Vagina (tissue), 2 donors: ENCODE data around the gene CLEC16A. TPM values are rescaled to one million over a fixed set of nuclear protein-coding genes. Genes with fewer than 3 reads are reported as not detected.

Experiments used
- DNase-seq, 2 donors: peaks; one replicate each; pipeline ENCODE4 v3.0.0-alpha.2; 2017; ENCODE audit errors: extremely low spot score in 2 of 2
- H3K27ac ChIP-seq: fragments of 200-600 bp; sonication (generic); one replicate; pipeline ENCODE4 v1.5.1; 2019
- H3K27me3 ChIP-seq: fragments of 200-600 bp; sonication (generic); one replicate; pipeline ENCODE4 v1.5.1; 2019
- H3K36me3 ChIP-seq, 2 donors: fragments of 200-600 bp; sonication (generic); one replicate each; pipeline ENCODE4 v1.5.1; 2017 to 2019
- H3K4me1 ChIP-seq: fragments of 200-600 bp; sonication (generic); one replicate; pipeline ENCODE4 v1.5.1; 2019
- H3K4me3 ChIP-seq, 2 donors: fragments of 200-600 bp; sonication (generic); 1 replicate in 1 of 2; 2 replicates in 1 of 2; pipeline ENCODE4 v1.5.1; 2016 to 2019
- H3K9me3 ChIP-seq: fragments of 200-600 bp; sonication (generic); one replicate; pipeline ENCODE4 v1.5.1; 2019
- CTCF ChIP-seq, 3 experiments: fragments of 450-650 bp in 2 of 3; fragments of 200-600 bp in 1 of 3; sonication (generic) in 1 of 3; IDR thresholded peaks; one replicate each; pipeline ENCODE4 v1.5.1; 2017 to 2019; ENCODE audit warnings: antibody characterized with exemption in 3 of 3, mild to moderate bottlenecking in 2 of 3, moderate library complexity in 2 of 3
- POLR2A ChIP-seq, 2 donors: fragments of 450-650 bp; IDR thresholded peaks; one replicate each; pipeline ENCODE4 v1.6.1; 2017; ENCODE audit warnings: antibody characterized with exemption in 2 of 2, mild to moderate bottlenecking in 2 of 2, moderate library complexity in 2 of 2
- POLR2AphosphoS5 ChIP-seq, 2 donors: sonication (generic); formaldehyde crosslinking; IDR thresholded peaks; one replicate each; pipeline ENCODE4 v1.9.0; 2017; ENCODE audit warnings: antibody characterized with exemption in 2 of 2, mild to moderate bottlenecking in 2 of 2, low read depth in 1 of 2; ENCODE audit not compliant: insufficient read depth in 1 of 2
- intact Hi-C: fragments of 100-400 bp; cut with DNase I; formaldehyde crosslinking; loops from one replicate; pipeline ENCODE4 v1.15.1; 2023
- total RNA-seq: library from RNA; depleted of rRNA; stranded (reverse); fragments of >200 nt; gene quantifications from one replicate; pipeline ENCODE4 v1.2.3, GENCODE V29; 2016

CLEC16A gene
- total RNA-seq, 1 donor from 2014 or later = 21.6 TPM

- H3K27me3 ChIP-seq = no peaks in the 10 kb centered on the region
- no peak for DNase-seq
- H3K4me1 ChIP-seq = no peaks in the 10 kb centered on the region
- intact Hi-C loops = no loop called here
- H3K36me3 ChIP-seq = peaks cover 0 to 4% of the 10 kb centered on the region in 2 donors
- H3K4me3 ChIP-seq = no peak overlapping the region
- TF ChIP-seq POLR2AphosphoS5 (IDR thresholded peaks at IDR 0.05; ENCODE audit: insufficient read depth in 1 of 2, low read depth in 1 of 2) (no peak), CTCF (IDR thresholded peaks at IDR 0.05) (no peak), POLR2A (IDR thresholded peaks at IDR 0.05) (no peak)
- no peaks in the 10 kb centered on the region for H3K9me3 ChIP-seq
- H3K27ac ChIP-seq = no peak overlapping the region
These were observed 202.8 kb downstream of the CLEC16A start for GRCh38 chr16:11147033-11147753.

- H3K4me1 ChIP-seq = no peaks in the 10 kb centered on the region
- DNase-seq = no peak
- intact Hi-C loops = no loop called here
- TF ChIP-seq POLR2A (IDR thresholded peaks at IDR 0.05) = no peak
- no peak for TF ChIP-seq CTCF (IDR thresholded peaks at IDR 0.05)
- no peak for TF ChIP-seq POLR2AphosphoS5 (IDR thresholded peaks at IDR 0.05; ENCODE audit: insufficient read depth in 1 of 2, low read depth in 1 of 2)
- H3K4me3 ChIP-seq = no peak overlapping the region
- H3K36me3 ChIP-seq = peaks cover 0 to 4% of the 10 kb centered on the region in 2 donors
- H3K9me3 ChIP-seq = no peaks in the 10 kb centered on the region
- H3K27ac ChIP-seq = no peak overlapping the region
- no peaks in the 10 kb centered on the region for H3K27me3 ChIP-seq
These were observed 203.5 kb downstream of the CLEC16A start for GRCh38 chr16:11147754-11148444.

GRCh38 chr16:11149011-11149616 lies 204.8 kb downstream of the CLEC16A start:
- Histone ChIP-seq H3K36me3 (peaks cover 0 to 4% of the 10 kb centered on the region in 2 donors), H3K27ac (no peak overlapping the region), H3K4me3 (no peak overlapping the region), H3K4me1 (no peaks in the 10 kb centered on the region), H3K9me3 (no peaks in the 10 kb centered on the region), H3K27me3 (no peaks in the 10 kb centered on the region)
- no peak for DNase-seq
- TF ChIP-seq POLR2A (IDR thresholded peaks at IDR 0.05) = no peak
- no peak for TF ChIP-seq POLR2AphosphoS5 (IDR thresholded peaks at IDR 0.05; ENCODE audit: insufficient read depth in 1 of 2, low read depth in 1 of 2)
- TF ChIP-seq CTCF (IDR thresholded peaks at IDR 0.05) = no peak
- intact Hi-C loops = no loop called here

- H3K9me3 ChIP-seq = no peaks in the 10 kb centered on the region
- no peaks in the 10 kb centered on the region for H3K27me3 ChIP-seq
- no peak for DNase-seq
- intact Hi-C loops = no loop called here
- no peaks in the 10 kb centered on the region for H3K4me1 ChIP-seq
- H3K27ac ChIP-seq = no peak overlapping the region
- H3K4me3 ChIP-seq = no peak overlapping the region
- no peak for TF ChIP-seq POLR2AphosphoS5 (IDR thresholded peaks at IDR 0.05; ENCODE audit: insufficient read depth in 1 of 2, low read depth in 1 of 2)
- no peak for TF ChIP-seq CTCF (IDR thresholded peaks at IDR 0.05)
- TF ChIP-seq POLR2A (IDR thresholded peaks at IDR 0.05) = no peak
- H3K36me3 ChIP-seq = peaks cover 0 to 4% of the 10 kb centered on the region in 2 donors
These were observed 205.8 kb downstream of the CLEC16A start for GRCh38 chr16:11150190-11150589.
